Tibial artery (tissue), 4 donors: ENCODE results near the gene EXOG.

ENCODE experiments used
- DNase-seq, 2 donors: peaks; one replicate each; pipeline ENCODE4 v3.0.0-alpha.2; 2019
- H3K27ac ChIP-seq, 2 donors: fragments of 200-600 bp; sonication (generic) in 1 of 2; 1 replicate in 1 of 2; 2 replicates in 1 of 2; pipeline ENCODE4 v1.5.1; 2018 to 2019; ENCODE audit warnings: mild to moderate bottlenecking in 1 of 2
- H3K27me3 ChIP-seq, 2 donors: fragments of 200-600 bp; sonication (generic) in 1 of 2; one replicate each; pipeline versions ENCODE4 v1.5.1 to v1.6.0; 2016 to 2019
- H3K36me3 ChIP-seq, 3 donors: fragments of 200-600 bp; sonication (generic) in 2 of 3; one replicate each; pipeline ENCODE4 v1.5.1; 2016 to 2019; ENCODE audit warnings: mild to moderate bottlenecking in 2 of 3
- H3K4me1 ChIP-seq, 4 donors: fragments of 200-600 bp; sonication (generic) in 2 of 4; 1 replicate in 3 of 4; 2 replicates in 1 of 4; pipeline ENCODE4 v1.5.1; 2016 to 2019
- H3K4me3 ChIP-seq, 2 donors: fragments of 200-600 bp; sonication (generic) in 1 of 2; 1 replicate in 1 of 2; 2 replicates in 1 of 2; pipeline ENCODE4 v1.5.1; 2018 to 2019; ENCODE audit warnings: mild to moderate bottlenecking in 2 of 2
- H3K9me3 ChIP-seq, 3 donors: fragments of 200-600 bp; sonication (generic) in 1 of 3; one replicate each; pipeline ENCODE4 v1.5.1; 2016 to 2019
- CTCF ChIP-seq, 2 experiments: fragments of 200-600 bp in 1 of 2; fragments of 450-650 bp in 1 of 2; IDR thresholded peaks; one replicate each; pipeline ENCODE4 v1.5.1; 2017 to 2019; ENCODE audit warnings: antibody characterized with exemption in 2 of 2, mild to moderate bottlenecking in 1 of 2, moderate library complexity in 1 of 2
- intact Hi-C: fragments of 100-400 bp; cut with DNase I; formaldehyde crosslinking; loops from one replicate; pipeline ENCODE4 v1.15.0; 2023; ENCODE audit warnings: low total_unique reads

EXOG gene

DNA sequence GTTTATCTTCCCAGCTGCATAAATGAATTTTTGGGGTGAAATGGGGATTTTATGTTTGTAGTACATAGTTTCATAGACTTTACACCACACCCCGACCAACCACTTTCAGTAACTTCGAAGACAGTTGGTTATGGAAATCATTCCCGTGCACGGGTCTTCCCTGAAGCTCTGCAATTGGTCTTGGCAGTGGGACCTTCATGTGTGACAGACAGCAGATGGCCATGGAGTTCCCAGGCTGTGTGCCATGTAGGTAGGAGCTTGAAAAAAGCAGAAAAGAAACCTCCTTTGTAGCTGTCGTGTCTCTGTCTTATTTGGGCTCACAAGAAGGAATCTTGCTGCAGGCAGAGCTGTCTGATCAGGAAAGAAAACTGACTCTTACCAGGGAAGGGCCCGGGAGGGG is 25.9 kb downstream of the EXOG start:
- H3K4me1 ChIP-seq, result peaks cover 0 to 11% (median 4%) of the 10 kb centered on the region in 4 donors
- intact Hi-C loops, result no loop called here
- no peak for TF ChIP-seq CTCF (IDR thresholded peaks at IDR 0.05)
- H3K27ac ChIP-seq, result no peak overlapping the region
- DNase-seq, result no peak
- H3K9me3 ChIP-seq, result no peaks in the 10 kb centered on the region
- peaks cover 27 to 68% (median 40%) of the 10 kb centered on the region in 3 donors for H3K36me3 ChIP-seq
- no peak overlapping the region for H3K4me3 ChIP-seq
- no peaks in the 10 kb centered on the region for H3K27me3 ChIP-seq

DNA sequence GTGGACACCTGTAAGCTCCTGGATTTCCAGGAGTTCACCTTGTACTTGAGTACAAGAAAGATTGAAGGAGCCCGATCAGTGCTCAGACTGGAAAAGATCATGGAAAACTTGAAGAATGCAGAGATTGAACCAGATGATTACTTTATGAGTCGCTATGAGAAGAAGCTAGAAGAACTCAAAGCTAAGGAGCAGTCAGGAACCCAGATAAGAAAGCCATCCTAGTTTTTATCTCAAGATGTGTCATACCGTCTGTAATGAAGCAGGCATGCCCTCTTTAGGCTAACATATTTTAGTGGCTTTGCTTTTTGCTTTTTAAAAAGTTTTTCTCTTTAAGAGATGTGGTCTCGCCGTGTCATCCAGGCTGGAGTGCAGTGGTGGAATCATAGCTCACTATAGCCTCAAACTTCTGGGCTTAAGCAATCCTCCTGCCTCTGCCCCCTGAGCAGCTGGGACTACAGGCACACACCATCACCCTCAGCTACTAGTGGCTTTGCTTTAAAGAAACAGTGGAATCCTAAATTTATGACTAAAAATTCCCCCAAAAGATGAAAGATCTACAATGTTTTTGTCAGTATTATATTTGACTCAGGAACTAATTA is 28.1 kb downstream of the EXOG start:
- Histone ChIP-seq H3K9me3 (no peaks in the 10 kb centered on the region), H3K27me3 (no peaks in the 10 kb centered on the region), H3K36me3 (peaks cover 27 to 71% (median 45%) of the 10 kb centered on the region in 3 donors), H3K27ac (no peak overlapping the region), H3K4me1 (peaks cover 0 to 11% (median 4%) of the 10 kb centered on the region in 4 donors), H3K4me3 (no peak overlapping the region)
- no peak for TF ChIP-seq CTCF (IDR thresholded peaks at IDR 0.05)
- DNase-seq, result no peak
- intact Hi-C loops, result no loop called here

DNA sequence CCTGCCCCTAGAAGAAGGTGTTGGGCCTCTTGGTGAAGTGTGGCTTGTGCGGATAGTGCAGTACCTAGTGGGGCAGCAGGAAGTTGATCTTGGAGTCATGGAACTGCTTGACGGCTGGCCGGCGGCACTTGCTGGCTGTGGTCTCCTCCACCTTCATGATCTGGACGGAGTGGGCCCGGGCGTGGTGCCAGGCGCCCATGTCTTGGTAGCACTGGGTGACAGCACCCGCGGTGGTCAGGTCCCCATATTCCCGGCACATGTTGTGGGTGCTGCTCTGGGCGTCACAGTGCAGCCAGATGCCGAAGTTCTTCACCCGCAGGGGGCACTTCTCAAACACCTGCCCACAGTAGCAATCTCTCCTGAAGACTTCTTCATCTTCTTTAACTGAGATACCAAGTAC is 30.7 kb downstream of the EXOG start:
- Histone ChIP-seq H3K27ac (no peak overlapping the region), H3K9me3 (no peaks in the 10 kb centered on the region), H3K4me3 (no peak overlapping the region), H3K4me1 (no peaks in the 10 kb centered on the region), H3K27me3 (no peaks in the 10 kb centered on the region), H3K36me3 (peaks cover 27 to 68% (median 45%) of the 10 kb centered on the region in 3 donors)
- no peak for DNase-seq
- intact Hi-C loops, result no loop called here
- no peak for TF ChIP-seq CTCF (IDR thresholded peaks at IDR 0.05)

GRCh38 chr3:38528457-38528856 is 32.3 kb downstream of the EXOG start:
- no peak for TF ChIP-seq CTCF (IDR thresholded peaks at IDR 0.05)
- no peaks in the 10 kb centered on the region for H3K27me3 ChIP-seq
- no peak overlapping the region for H3K4me3 ChIP-seq
- H3K9me3 ChIP-seq, result no peaks in the 10 kb centered on the region
- no peak for DNase-seq
- H3K27ac ChIP-seq, result no peak overlapping the region
- peaks cover 27 to 54% (median 41%) of the 10 kb centered on the region in 3 donors for H3K36me3 ChIP-seq
- intact Hi-C loops, result no loop called here
- H3K4me1 ChIP-seq, result no peaks in the 10 kb centered on the region

DNA sequence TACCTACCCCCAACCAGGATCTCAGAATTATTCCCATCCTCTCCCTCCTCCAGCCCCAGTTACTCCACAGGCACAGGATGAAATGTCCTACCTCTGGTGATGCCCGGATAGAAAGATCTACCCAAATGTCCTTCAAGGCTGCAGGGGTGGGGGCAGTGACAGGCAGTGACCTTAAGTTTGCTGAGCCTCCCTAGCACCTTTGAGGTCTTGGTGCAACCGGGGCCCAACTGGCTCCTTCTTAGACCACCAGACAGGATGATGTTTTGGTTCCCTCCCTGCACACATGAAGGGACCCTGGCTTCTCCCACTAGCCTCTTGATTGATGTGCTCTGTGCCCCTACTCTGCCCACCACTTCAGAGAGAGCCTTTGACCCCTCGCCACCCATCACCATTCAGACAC is 36.4 kb downstream of the EXOG start:
- H3K36me3 ChIP-seq, result peaks cover 13 to 38% (median 17%) of the 10 kb centered on the region in 3 donors
- H3K27ac ChIP-seq, result no peak overlapping the region
- no peaks in the 10 kb centered on the region for H3K4me1 ChIP-seq
- intact Hi-C loops, result no loop called here
- H3K4me3 ChIP-seq, result no peak overlapping the region
- H3K27me3 ChIP-seq, result no peaks in the 10 kb centered on the region
- H3K9me3 ChIP-seq, result no peaks in the 10 kb centered on the region
- no peak for TF ChIP-seq CTCF (IDR thresholded peaks at IDR 0.05)
- no peak for DNase-seq
